Transverse colon (tissue), 4 donors: ENCODE results near the gene THSD4. TPM values are rescaled to one million over a fixed set of nuclear protein-coding genes. Genes with fewer than 3 reads are reported as not detected.

ENCODE experiments used
- DNase-seq: peaks from one replicate; pipeline ENCODE4 v3.0.0-alpha.2; 2019
- H3K27ac ChIP-seq, 4 donors: fragments of 200-600 bp; sonication (generic); 2 replicates each; pipeline ENCODE4 v1.5.1; 2016 to 2018; ENCODE audit warnings: inconsistent platforms in 4 of 4
- H3K27me3 ChIP-seq: fragments of 200-600 bp; sonication (generic); 2 replicates; pipeline ENCODE4 v1.5.1; 2017; ENCODE audit warnings: inconsistent platforms
- H3K36me3 ChIP-seq, 4 donors: fragments of 200-600 bp; sonication (generic); 2 replicates each; pipeline ENCODE4 v1.5.1; 2017 to 2019; ENCODE audit warnings: inconsistent platforms in 4 of 4
- H3K4me1 ChIP-seq, 4 donors: fragments of 200-600 bp; sonication (generic); 2 replicates each; pipeline ENCODE4 v1.5.1; 2017 to 2020; ENCODE audit warnings: inconsistent platforms in 4 of 4
- H3K4me3 ChIP-seq, 4 donors: fragments of 200-600 bp; sonication (generic); 1 replicate in 1 of 4; 2 replicates in 3 of 4; pipeline versions ENCODE4 v1.5.1 to v1.6.1; 2017 to 2019; ENCODE audit warnings: inconsistent platforms in 4 of 4
- H3K9me3 ChIP-seq, 2 donors: fragments of 200-600 bp; sonication (generic); 2 replicates each; pipeline ENCODE4 v1.5.1; 2017 to 2019; ENCODE audit warnings: inconsistent platforms in 2 of 2
- EP300 ChIP-seq: sonication (generic); formaldehyde crosslinking; IDR thresholded peaks from one replicate; pipeline ENCODE4 v1.6.1; 2017; ENCODE audit warnings: antibody characterized with exemption, low read depth
- POLR2A ChIP-seq: fragments of 450-650 bp; IDR thresholded peaks from one replicate; pipeline ENCODE4 v1.6.1; 2016; ENCODE audit warnings: antibody characterized with exemption, mild to moderate bottlenecking, moderate library complexity
- POLR2AphosphoS5 ChIP-seq, 3 donors: sonication (generic); formaldehyde crosslinking; IDR thresholded peaks; one replicate each; pipeline ENCODE4 v1.6.1; 2016; ENCODE audit warnings: antibody characterized with exemption in 3 of 3
- WGBS, 2 donors: methylation state at CpG; one replicate each; pipeline ENCODE4 v1.1.5; 2018; ENCODE audit warnings: low coverage in 1 of 2; 5-methylcytosine and 5-hydroxymethylcytosine counted together
- in situ Hi-C, 4 donors: fragments of 200-750 bp; cut with MboI; loops; one replicate each; pipeline versions ENCODE4 v1.15.0 to v1.15.1; 2017; ENCODE audit warnings: low sequenced_read_pairs in 3 of 4, low pct_ligation_motif_present in 1 of 4, low pct_unique_long_range_greater_than_20kb in 1 of 4
- intact Hi-C: fragments of 100-400 bp; cut with DNase I; formaldehyde crosslinking; loops from one replicate; pipeline ENCODE4 v1.15.1; 2023; ENCODE audit warnings: low total_unique reads
- total RNA-seq, 4 donors: library from RNA; depleted of rRNA; stranded (reverse); fragments of >200 nt; gene quantifications; one replicate each; pipeline ENCODE4 v1.1.0, GENCODE V29; 2016
- TF ChIP-seq, protein P1 (sequence below), 5 experiments: fragments of 200-600 bp in 3 of 5; fragments of 450-650 bp in 2 of 5; sonication (generic) in 3 of 5; IDR thresholded peaks; 1 replicate in 2 of 5; 2 replicates in 3 of 5; pipeline ENCODE4 v1.5.1; 2016 to 2017; ENCODE audit warnings: antibody characterized with exemption in 5 of 5, inconsistent platforms in 3 of 5, mild to moderate bottlenecking in 2 of 5, moderate library complexity in 1 of 5

THSD4 gene
- total RNA-seq, 4 donors from 2014 or later = 13.3 to 57.2 (median 47.4) TPM

DNA sequence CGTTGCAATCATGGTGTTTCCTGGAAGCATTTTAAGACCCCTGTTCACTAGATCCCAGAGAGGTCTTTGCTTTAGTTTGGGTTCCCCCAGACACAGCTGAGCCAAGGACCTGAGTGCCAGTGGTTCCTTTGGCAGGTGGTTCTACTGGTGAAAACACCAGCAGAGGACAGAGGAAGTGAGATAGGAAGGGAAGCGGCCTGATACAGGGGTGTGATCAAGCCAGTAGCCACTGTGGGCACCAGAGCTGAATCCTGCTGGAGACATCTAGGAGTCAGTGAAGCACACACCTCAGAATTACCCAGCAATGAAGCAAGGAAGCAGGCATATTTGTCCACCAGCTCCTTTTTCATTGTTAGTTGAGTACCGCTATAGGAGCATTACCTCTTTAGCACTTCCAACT lies 451.9 kb downstream of the THSD4 start:
- intact Hi-C loops = no loop called here
- H3K27ac ChIP-seq = no peak overlapping the region
- H3K4me3 ChIP-seq = no peak overlapping the region

DNA sequence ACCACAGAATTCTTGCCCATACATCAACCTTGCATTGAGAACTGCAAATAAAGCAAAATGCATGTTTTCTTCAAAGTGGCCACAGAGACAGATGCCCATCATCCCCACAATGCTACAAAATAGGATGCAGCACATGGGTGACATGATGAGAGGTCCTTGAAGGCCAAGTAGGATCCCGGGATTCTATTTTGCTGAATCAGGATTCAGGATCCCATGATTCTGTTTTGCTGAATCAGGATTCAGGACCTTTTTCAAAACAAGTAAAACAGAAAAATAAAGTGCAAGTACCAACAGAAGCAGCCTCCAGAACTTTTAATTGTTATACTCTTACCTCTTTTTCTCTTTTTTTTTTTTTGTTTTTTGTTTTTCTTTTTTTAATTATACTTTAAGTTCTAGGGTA lies 453.0 kb downstream of the THSD4 start:
- peaks cover 0 to 5% (median 0%) of the 10 kb centered on the region in 4 donors for H3K4me1 ChIP-seq
- no peaks in the 10 kb centered on the region for H3K36me3 ChIP-seq
- H3K27ac ChIP-seq = no peak overlapping the region
- intact Hi-C loops = no loop called here
- H3K27me3 ChIP-seq = no peaks in the 10 kb centered on the region
- no peak for TF ChIP-seq POLR2AphosphoS5 (IDR thresholded peaks at IDR 0.05)
- TF ChIP-seq POLR2A = no peak
- TF ChIP-seq, protein P1, sequence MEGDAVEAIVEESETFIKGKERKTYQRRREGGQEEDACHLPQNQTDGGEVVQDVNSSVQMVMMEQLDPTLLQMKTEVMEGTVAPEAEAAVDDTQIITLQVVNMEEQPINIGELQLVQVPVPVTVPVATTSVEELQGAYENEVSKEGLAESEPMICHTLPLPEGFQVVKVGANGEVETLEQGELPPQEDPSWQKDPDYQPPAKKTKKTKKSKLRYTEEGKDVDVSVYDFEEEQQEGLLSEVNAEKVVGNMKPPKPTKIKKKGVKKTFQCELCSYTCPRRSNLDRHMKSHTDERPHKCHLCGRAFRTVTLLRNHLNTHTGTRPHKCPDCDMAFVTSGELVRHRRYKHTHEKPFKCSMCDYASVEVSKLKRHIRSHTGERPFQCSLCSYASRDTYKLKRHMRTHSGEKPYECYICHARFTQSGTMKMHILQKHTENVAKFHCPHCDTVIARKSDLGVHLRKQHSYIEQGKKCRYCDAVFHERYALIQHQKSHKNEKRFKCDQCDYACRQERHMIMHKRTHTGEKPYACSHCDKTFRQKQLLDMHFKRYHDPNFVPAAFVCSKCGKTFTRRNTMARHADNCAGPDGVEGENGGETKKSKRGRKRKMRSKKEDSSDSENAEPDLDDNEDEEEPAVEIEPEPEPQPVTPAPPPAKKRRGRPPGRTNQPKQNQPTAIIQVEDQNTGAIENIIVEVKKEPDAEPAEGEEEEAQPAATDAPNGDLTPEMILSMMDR (IDR thresholded peaks at IDR 0.05) = no peak
- TF ChIP-seq EP300 = no peak
- in situ Hi-C loops = no loop called here
- DNase-seq = no peak
- H3K4me3 ChIP-seq = no peak overlapping the region
- H3K9me3 ChIP-seq = no peaks in the 10 kb centered on the region
- 77 to 100% methylated on average over 1 of the region's 1 CpG for WGBS, 2 donors

More for the DNA sequence above, 451.9 kb downstream of the THSD4 start:
- Histone ChIP-seq H3K27me3 (no peaks in the 10 kb centered on the region), H3K36me3 (no peaks in the 10 kb centered on the region), H3K9me3 (no peaks in the 10 kb centered on the region), H3K4me1 (peaks cover 0 to 3% (median 0%) of the 10 kb centered on the region in 4 donors)
- DNase-seq = no peak
- in situ Hi-C loops = no loop called here
- TF ChIP-seq POLR2AphosphoS5 (IDR thresholded peaks at IDR 0.05) = no peak
- no peak for TF ChIP-seq POLR2A
- TF ChIP-seq, protein P1 (IDR thresholded peaks at IDR 0.05) = no peak
- no peak for TF ChIP-seq EP300
- WGBS, 2 donors = 82 to 100% methylated on average over 1 to 3 of the region's 3 CpGs

DNA sequence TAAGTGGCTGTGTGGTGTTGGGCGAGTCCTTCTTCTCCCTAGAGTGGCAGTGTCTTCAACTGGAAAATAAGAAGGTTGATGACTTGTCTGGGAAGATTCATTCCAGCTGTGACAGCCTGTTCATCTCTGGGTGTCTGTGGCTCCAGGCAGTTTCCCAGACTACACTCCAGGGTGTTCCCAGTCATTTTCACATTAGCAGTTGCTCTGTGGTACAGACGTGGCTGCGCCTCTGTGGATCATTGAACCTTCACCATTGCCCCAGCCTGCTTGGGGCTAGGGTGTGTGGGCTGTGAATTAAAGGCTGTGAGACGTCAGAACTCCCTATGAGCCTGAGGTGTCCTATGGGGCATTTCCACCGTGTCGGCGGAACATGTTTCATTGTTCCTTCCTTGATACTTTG lies 455.5 kb downstream of the THSD4 start:
- Histone ChIP-seq H3K27ac (no peak overlapping the region), H3K9me3 (no peaks in the 10 kb centered on the region), H3K27me3 (no peaks in the 10 kb centered on the region), H3K4me1 (peaks cover 0 to 5% (median 0%) of the 10 kb centered on the region in 4 donors), H3K36me3 (no peaks in the 10 kb centered on the region), H3K4me3 (no peak overlapping the region)
- DNase-seq = no peak
- intact Hi-C loops = no loop called here
- TF ChIP-seq POLR2A (no peak), EP300 (no peak), POLR2AphosphoS5 (IDR thresholded peaks at IDR 0.05) (no peak)
- TF ChIP-seq, protein P1 (IDR thresholded peaks at IDR 0.05) = no peak
- WGBS, 2 donors = 90% methylated on average over 7 of the region's 7 CpGs; no CpG with 5 or more reads in 1 of the 2 donors
- in situ Hi-C loops = no loop called here

DNA sequence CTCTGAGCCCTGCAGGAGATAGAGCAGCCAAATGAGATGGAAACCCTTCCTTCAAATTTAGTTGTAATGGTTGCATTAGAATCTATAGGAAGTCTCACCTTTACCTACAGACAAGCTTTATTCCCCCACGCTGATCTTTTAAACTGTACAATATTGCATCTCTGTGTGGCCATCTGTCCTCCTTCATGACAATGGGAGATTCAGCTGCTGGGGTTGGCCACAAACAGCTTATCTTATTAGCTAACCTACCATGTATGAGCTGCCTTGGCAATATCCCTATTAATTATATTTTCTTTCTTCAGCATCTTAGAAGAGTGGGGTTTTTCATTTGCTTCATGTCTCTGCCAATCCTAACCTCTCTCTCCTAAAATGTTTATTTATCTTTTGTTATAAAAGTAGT lies 456.4 kb downstream of the THSD4 start:
- Histone ChIP-seq H3K4me1 (peaks cover 0 to 5% (median 0%) of the 10 kb centered on the region in 4 donors), H3K36me3 (no peaks in the 10 kb centered on the region), H3K27ac (no peak overlapping the region), H3K27me3 (no peaks in the 10 kb centered on the region), H3K9me3 (no peaks in the 10 kb centered on the region), H3K4me3 (no peak overlapping the region)
- WGBS, 2 donors = 91% methylated on average over 1 of the region's 1 CpG; no CpG with 5 or more reads in 1 of the 2 donors
- in situ Hi-C loops = no loop called here
- intact Hi-C loops = no loop called here
- no peak for TF ChIP-seq POLR2A
- no peak for TF ChIP-seq POLR2AphosphoS5 (IDR thresholded peaks at IDR 0.05)
- TF ChIP-seq EP300 = no peak
- TF ChIP-seq, protein P1 (IDR thresholded peaks at IDR 0.05) = no peak
- no peak for DNase-seq
